Esophagus squamous epithelium (tissue), 5 donors: ENCODE measurements around the gene NXN. TPM values are rescaled to one million over a fixed set of nuclear protein-coding genes. Genes with fewer than 3 reads are reported as not detected.
"Not testable (repeated sequence)": the region's sequence is repeated elsewhere in the genome, so short reads cannot be mapped to it uniquely, and the experiment has no call there.

Experiments used
- DNase-seq: peaks from one replicate; lab custom pipeline; 2025; lab: John Stamatoyannopoulos, UW
- H3K27ac ChIP-seq, 4 donors: fragments of 200-600 bp; sonication (generic); one replicate each; pipeline ENCODE4 v1.5.1; 2016 to 2019; ENCODE audit warnings: mild to moderate bottlenecking in 1 of 4
- H3K27me3 ChIP-seq, 4 donors: fragments of 200-600 bp; sonication (generic); 1 replicate in 3 of 4; 2 replicates in 1 of 4; pipeline versions ENCODE4 v1.5.1 to v1.6.0; 2017 to 2021; ENCODE audit warnings: antibody characterized with exemption in 1 of 4
- H3K36me3 ChIP-seq, 3 donors: fragments of 200-600 bp; sonication (generic); one replicate each; pipeline ENCODE4 v1.5.1; 2016 to 2019
- H3K4me1 ChIP-seq, 3 donors: fragments of 200-600 bp; sonication (generic); one replicate each; pipeline ENCODE4 v1.5.1; 2017 to 2019
- H3K4me3 ChIP-seq, 4 donors: fragments of 200-600 bp; sonication (generic); 1 replicate in 3 of 4; 2 replicates in 1 of 4; pipeline ENCODE4 v1.5.1; 2016 to 2019; ENCODE audit warnings: mild to moderate bottlenecking in 2 of 4, moderate library complexity in 1 of 4
- H3K9me3 ChIP-seq, 3 donors: fragments of 200-600 bp; sonication (generic); one replicate each; pipeline ENCODE4 v1.5.1; 2016 to 2019
- POLR2A ChIP-seq, 4 donors: fragments of 450-650 bp; IDR thresholded peaks; one replicate each; pipeline ENCODE4 v1.6.1; 2017; ENCODE audit warnings: antibody characterized with exemption in 4 of 4, mild to moderate bottlenecking in 4 of 4, moderate library complexity in 3 of 4
- WGBS, 2 donors: methylation state at CpG; one replicate each; pipeline ENCODE4 v1.1.5; 2018; 5-methylcytosine and 5-hydroxymethylcytosine counted together
- intact Hi-C: fragments of 100-400 bp; cut with DNase I; formaldehyde crosslinking; loops from one replicate; pipeline ENCODE4 v1.15.0; 2022
- total RNA-seq, 4 donors: library from RNA; depleted of rRNA; stranded (reverse); fragments of >200 nt; gene quantifications; one replicate each; pipeline ENCODE4 v1.1.0, GENCODE V29; 2016
- TF ChIP-seq, protein P1 (sequence below), 6 experiments: fragments of 450-650 bp in 4 of 6; fragments of 200-600 bp in 2 of 6; sonication (generic) in 2 of 6; IDR thresholded peaks; one replicate each; pipeline ENCODE4 v1.5.1; 2016 to 2019; ENCODE audit warnings: antibody characterized with exemption in 6 of 6, mild to moderate bottlenecking in 4 of 6, moderate library complexity in 4 of 6
- donor health status: DM: yes; HTN: yes; CAD: no.

The NXN gene
- total RNA-seq, 4 donors from 2014 or later, result 19.5 to 34.9 (median 28.7) TPM

DNA sequence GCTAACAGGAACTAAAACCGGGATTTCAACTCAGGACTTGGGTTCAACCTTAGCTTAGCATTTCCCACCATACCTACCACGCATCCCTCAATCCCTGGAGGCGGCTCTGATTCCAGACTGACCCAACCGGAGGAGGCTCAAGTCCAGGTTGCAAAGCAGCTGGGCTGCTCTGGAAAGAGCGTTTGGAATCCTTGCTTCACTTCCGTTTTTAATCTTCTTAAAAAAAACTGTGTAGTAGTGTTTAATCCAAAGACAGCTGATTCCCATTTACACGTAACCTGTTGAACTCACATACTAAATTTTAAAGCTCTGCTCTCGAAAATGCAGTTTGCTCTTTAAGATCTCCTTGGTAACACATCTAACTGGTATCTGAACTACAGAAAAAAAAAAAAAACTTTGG lies 50.0 kb downstream of the NXN start:
- H3K9me3 ChIP-seq, result no peaks in the 10 kb centered on the region
- WGBS, 2 donors, result 70 to 71% methylated on average over 8 of the region's 8 CpGs
- no peak overlapping the region for H3K4me3 ChIP-seq
- DNase-seq, result no peak
- TF ChIP-seq, protein P1, sequence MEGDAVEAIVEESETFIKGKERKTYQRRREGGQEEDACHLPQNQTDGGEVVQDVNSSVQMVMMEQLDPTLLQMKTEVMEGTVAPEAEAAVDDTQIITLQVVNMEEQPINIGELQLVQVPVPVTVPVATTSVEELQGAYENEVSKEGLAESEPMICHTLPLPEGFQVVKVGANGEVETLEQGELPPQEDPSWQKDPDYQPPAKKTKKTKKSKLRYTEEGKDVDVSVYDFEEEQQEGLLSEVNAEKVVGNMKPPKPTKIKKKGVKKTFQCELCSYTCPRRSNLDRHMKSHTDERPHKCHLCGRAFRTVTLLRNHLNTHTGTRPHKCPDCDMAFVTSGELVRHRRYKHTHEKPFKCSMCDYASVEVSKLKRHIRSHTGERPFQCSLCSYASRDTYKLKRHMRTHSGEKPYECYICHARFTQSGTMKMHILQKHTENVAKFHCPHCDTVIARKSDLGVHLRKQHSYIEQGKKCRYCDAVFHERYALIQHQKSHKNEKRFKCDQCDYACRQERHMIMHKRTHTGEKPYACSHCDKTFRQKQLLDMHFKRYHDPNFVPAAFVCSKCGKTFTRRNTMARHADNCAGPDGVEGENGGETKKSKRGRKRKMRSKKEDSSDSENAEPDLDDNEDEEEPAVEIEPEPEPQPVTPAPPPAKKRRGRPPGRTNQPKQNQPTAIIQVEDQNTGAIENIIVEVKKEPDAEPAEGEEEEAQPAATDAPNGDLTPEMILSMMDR (IDR thresholded peaks at IDR 0.05), result no peak
- no peak for TF ChIP-seq POLR2A (IDR thresholded peaks at IDR 0.05)
- intact Hi-C loops, result no loop called here
- H3K27me3 ChIP-seq, result no peaks in the 10 kb centered on the region
- H3K4me1 ChIP-seq, result peaks cover 12 to 80% (median 47%) of the 10 kb centered on the region in 3 donors
- H3K36me3 ChIP-seq, result peaks cover 0 to 4% (median 0%) of the 10 kb centered on the region in 3 donors
- H3K27ac ChIP-seq, result no peak overlapping the region

DNA sequence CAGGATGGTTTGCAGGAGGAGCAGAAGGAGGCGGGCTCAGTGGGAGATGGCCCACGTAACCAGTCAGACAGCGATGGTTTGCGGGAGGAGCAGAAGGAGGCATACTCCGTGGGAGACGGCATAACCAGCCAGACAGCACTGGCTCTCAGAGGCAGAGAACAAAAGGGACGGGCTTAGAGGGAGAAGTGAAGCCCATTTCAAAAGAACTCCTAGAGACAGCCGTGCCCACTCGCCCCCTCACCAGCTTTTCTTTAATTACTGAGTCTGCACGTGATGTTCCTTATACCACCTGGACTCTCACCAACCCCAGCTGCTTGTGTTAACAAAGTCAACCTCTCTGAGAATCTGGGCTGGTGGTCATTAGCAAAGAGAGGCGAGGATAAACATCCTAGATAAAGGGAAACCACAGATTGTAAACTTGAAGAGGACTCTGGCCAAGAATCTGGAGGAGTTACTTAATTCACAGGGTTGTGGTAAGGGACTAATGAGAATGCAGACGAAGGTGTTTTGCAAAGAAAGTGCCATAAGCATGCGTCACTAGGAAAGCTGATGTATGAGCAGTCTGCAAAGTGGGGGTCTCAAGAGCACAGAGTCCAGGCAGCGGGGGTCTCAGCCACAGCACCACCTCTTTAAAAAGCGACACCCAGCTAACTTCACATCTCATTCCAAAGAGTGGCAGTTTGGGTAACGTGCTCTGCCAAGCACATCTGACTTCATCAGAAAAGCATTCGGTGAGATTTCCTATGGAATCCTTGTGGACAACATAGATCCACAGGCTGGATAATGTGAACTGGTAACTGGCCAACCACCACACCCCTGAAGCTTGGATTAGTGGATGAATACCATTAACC lies 51.7 kb downstream of the NXN start:
- TF ChIP-seq, protein P1 (IDR thresholded peaks at IDR 0.05), result no peak
- no peak for TF ChIP-seq POLR2A (IDR thresholded peaks at IDR 0.05)
- Histone ChIP-seq H3K4me1 (peaks cover 12 to 69% (median 40%) of the 10 kb centered on the region in 3 donors), H3K27me3 (no peaks in the 10 kb centered on the region), H3K4me3 (peak overlapping the region in 1 of 4 donors; percentile 48), H3K36me3 (peaks cover 0 to 9% (median 0%) of the 10 kb centered on the region in 3 donors), H3K9me3 (no peaks in the 10 kb centered on the region), H3K27ac (peak overlapping the region; percentile 59 to 85 (median 80))
- WGBS, 2 donors, result 27% methylated on average over 17 of the region's 17 CpGs
- intact Hi-C loops, result no loop called here
- no peak for DNase-seq

DNA sequence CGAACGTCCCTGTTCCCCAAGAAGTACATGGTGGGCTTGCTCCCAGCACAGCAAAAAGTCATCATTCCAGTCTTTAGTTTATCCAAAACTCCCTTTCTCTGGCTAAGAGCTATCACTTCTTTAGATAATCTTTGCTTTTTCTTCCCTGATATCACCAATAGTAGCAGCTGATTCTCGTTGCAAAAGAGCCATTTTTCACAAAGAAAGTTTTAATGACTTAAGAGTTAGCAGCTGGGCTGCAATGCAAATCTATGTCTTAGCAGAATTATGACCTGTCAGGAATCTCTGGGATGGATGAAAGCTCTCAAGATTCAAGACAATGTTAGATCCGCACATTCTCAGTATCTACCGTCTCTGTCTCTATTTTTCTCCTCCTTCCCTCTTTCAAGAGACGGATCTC lies 53.8 kb downstream of the NXN start:
- DNase-seq, result no peak
- Histone ChIP-seq H3K27ac (peak overlapping the region; percentile 38 to 85 (median 58)), H3K9me3 (no peaks in the 10 kb centered on the region), H3K36me3 (peaks cover 0 to 13% (median 0%) of the 10 kb centered on the region in 3 donors), H3K27me3 (no peaks in the 10 kb centered on the region), H3K4me1 (peaks cover 12 to 78% (median 42%) of the 10 kb centered on the region in 3 donors), H3K4me3 (no peak overlapping the region)
- no peak for TF ChIP-seq POLR2A (IDR thresholded peaks at IDR 0.05)
- TF ChIP-seq, protein P1 (IDR thresholded peaks at IDR 0.05), result no peak
- 68 to 80% methylated on average over 6 of the region's 6 CpGs for WGBS, 2 donors
- intact Hi-C loops, result no loop called here

DNA sequence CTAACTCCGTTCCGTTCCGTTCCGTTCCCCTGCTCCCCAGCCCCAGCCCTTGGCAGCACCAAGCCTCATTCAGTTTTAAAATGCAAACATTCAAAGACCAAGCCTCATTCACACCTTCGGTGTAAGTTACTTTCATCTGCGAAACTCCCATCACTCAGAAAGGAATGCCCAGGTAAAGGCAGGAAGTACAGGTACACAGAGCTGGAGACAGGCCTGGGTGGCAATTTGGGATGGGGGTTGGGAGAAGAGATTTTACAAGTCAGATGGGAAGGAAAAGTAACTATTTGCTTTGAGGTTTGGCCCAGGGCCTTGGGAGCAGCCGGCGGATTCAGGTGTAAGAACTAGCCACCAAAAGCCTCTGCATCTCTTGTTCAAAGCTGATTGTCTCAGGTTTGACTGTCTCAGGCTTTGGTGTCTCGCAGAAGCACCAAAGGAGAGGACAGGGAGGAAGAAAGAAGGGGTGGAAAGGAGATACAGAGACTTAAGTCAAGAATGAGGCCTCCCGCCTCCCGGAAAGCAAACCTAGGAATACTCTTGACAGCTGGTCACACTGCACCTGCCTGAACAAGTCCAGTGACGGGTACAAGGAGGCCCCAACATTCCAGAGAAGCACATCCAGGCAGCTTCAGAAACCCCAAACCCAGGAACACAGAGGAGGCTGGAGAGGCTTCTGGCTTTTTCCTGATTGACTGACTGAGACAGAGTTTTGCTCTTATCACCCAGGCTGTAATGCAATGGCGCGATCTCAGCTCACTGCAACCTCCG lies 54.7 kb downstream of the NXN start:
- Histone ChIP-seq H3K36me3 (peaks cover 0 to 13% (median 0%) of the 10 kb centered on the region in 3 donors), H3K9me3 (no peaks in the 10 kb centered on the region), H3K4me1 (peaks cover 12 to 81% (median 42%) of the 10 kb centered on the region in 3 donors), H3K27me3 (no peaks in the 10 kb centered on the region), H3K4me3 (no peak overlapping the region), H3K27ac (peak overlapping the region; percentile 44 to 85 (median 63))
- no peak for DNase-seq
- WGBS, 2 donors, result 46 to 56% methylated on average over 9 to 14 of the region's 15 CpGs
- intact Hi-C loops, result no loop called here
- TF ChIP-seq POLR2A (IDR thresholded peaks at IDR 0.05), result no peak
- TF ChIP-seq, protein P1 (IDR thresholded peaks at IDR 0.05), result no peak

DNA sequence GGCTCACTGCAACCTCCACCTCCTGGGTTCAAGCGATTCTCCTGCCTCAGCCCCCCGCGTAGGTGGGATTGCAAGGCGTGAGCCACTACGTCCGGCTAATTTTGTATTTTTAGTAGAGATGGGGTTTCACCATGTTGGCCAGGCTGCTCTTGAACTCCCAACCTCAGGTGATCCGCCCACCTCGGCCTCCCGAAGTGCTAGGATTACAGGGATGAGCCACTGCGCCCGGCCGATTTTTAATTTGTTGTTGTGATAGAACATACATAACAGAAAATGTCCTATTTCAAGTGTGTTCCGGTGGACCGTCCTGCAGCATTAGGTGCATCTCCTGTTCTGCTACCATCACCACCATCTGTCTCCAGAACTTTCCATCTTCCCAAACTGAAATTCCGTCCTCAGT lies 55.3 kb downstream of the NXN start:
- peaks cover 0 to 13% (median 0%) of the 10 kb centered on the region in 3 donors for H3K36me3 ChIP-seq
- H3K4me1 ChIP-seq, result peaks cover 12 to 75% (median 42%) of the 10 kb centered on the region in 3 donors
- H3K4me3 ChIP-seq, DNase-seq, intact Hi-C loops, H3K27me3 ChIP-seq, H3K9me3 ChIP-seq: not testable (repeated sequence)
- H3K27ac ChIP-seq, result peak overlapping the region; percentile 44 to 85 (median 63)
- 73 to 81% methylated on average over 15 of the region's 15 CpGs for WGBS, 2 donors
